ENCODE data around the gene ZDHHC7. TPM values are rescaled to one million over a fixed set of nuclear protein-coding genes. Genes with fewer than 3 reads are reported as not detected.
A peak's percentile ranks its signal among the peaks of the same experiment; 100 is the strongest.

ZDHHC7 gene
- total RNA-seq, 4 donors from 2014 or later: 49.8 to 59.2 (median 54.3) TPM

DNA sequence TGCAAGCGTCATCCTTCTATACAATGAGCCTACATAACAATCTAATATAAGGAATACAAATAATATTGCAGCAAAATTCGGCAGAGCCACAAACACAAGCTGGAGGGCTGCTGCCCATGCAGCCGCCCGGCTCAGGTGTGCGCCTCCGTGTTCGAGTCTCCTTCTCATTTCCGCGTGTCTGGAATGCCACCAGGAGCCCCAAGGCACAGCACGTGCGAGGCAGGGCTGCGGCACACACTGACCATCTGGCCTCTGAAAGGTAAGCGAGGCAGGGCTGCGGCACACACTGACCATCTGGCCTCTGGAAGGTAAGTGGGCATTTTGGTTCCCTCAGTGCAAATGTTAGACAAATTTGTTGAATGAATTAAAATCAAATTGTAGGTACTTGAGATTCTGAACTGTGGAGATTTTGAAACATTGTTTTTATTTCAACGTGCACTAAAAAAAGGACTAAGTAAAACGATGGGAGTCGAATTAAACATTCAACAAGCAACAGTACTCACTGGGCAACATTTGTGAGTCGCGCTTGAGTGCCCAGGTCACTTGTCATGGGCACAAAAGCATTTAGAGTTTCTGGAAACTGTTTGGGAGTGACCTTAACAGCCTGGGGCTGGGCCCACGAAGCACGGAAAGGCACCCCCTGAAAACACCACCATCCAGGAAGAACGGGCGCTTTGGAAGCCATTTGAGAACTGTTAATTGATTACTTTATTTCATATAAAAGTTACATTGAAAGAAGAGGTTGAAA lies 37.4 kb downstream of the ZDHHC7 start:
- intact Hi-C loops (cut with DNase I): loop anchor here (5.0 kb wide), 1 partner anchor 217 kb away; no protein-coding TSS in a partner anchor
- WGBS, 2 donors: 67 to 71% methylated on average over 23 of the region's 23 CpGs
- Histone ChIP-seq H3K36me3 (peaks cover 29 to 36% of the 10 kb centered on the region in 2 donors), H3K4me1 (peaks cover 20 to 27% of the 10 kb centered on the region in 2 donors), H3K27me3 (no peaks in the 10 kb centered on the region), H3K4me3 (replicated peaks in 1 of 3) (no peak overlapping the region), H3K27ac (peak overlapping the region; percentile 41 to 72 (median 47)), H3K9me3 (no peaks in the 10 kb centered on the region)
- TF ChIP-seq POLR2A (IDR thresholded peaks at IDR 0.05): no peak
- TF ChIP-seq, protein P1, sequence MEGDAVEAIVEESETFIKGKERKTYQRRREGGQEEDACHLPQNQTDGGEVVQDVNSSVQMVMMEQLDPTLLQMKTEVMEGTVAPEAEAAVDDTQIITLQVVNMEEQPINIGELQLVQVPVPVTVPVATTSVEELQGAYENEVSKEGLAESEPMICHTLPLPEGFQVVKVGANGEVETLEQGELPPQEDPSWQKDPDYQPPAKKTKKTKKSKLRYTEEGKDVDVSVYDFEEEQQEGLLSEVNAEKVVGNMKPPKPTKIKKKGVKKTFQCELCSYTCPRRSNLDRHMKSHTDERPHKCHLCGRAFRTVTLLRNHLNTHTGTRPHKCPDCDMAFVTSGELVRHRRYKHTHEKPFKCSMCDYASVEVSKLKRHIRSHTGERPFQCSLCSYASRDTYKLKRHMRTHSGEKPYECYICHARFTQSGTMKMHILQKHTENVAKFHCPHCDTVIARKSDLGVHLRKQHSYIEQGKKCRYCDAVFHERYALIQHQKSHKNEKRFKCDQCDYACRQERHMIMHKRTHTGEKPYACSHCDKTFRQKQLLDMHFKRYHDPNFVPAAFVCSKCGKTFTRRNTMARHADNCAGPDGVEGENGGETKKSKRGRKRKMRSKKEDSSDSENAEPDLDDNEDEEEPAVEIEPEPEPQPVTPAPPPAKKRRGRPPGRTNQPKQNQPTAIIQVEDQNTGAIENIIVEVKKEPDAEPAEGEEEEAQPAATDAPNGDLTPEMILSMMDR (IDR thresholded peaks at IDR 0.05): no peak
- peak; percentile 87 to 88 for DNase-seq

DNA sequence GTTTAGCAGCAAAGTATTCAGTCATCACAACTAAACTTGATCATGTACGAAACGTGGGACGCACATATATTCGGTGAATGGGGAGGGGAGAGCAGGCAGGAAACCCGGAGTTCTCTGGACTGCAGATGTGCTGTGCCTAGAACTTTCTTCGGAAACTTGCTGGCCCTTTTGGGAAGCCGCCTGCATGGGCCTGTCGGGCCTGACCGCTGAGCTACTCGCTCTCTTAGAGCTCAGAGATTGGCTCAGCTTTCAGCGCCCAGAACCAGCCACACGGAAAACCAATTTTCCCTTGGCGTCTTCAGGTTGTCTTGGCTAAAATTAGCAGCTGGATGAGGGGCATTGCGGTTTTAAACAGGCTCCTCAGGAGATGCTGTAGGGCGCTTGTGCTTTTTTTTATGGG lies 38.1 kb downstream of the ZDHHC7 start:
- H3K4me1 ChIP-seq: peaks cover 20 to 27% of the 10 kb centered on the region in 2 donors
- H3K27me3 ChIP-seq: no peaks in the 10 kb centered on the region
- DNase-seq: peak; percentile 34 to 57
- intact Hi-C loops (cut with DNase I): loop anchor here (5.0 kb wide), 1 partner anchor 216 kb away; no protein-coding TSS in a partner anchor
- peaks cover 29 to 33% of the 10 kb centered on the region in 2 donors for H3K36me3 ChIP-seq
- no peak overlapping the region for H3K4me3 ChIP-seq (replicated peaks in 1 of 3)
- H3K27ac ChIP-seq: peak overlapping the region; percentile 24 to 72 (median 52)
- 88 to 93% methylated on average over 15 of the region's 15 CpGs for WGBS, 2 donors
- TF ChIP-seq, protein P1 (IDR thresholded peaks at IDR 0.05): no peak
- TF ChIP-seq POLR2A (IDR thresholded peaks at IDR 0.05): no peak
- H3K9me3 ChIP-seq: no peaks in the 10 kb centered on the region

DNA sequence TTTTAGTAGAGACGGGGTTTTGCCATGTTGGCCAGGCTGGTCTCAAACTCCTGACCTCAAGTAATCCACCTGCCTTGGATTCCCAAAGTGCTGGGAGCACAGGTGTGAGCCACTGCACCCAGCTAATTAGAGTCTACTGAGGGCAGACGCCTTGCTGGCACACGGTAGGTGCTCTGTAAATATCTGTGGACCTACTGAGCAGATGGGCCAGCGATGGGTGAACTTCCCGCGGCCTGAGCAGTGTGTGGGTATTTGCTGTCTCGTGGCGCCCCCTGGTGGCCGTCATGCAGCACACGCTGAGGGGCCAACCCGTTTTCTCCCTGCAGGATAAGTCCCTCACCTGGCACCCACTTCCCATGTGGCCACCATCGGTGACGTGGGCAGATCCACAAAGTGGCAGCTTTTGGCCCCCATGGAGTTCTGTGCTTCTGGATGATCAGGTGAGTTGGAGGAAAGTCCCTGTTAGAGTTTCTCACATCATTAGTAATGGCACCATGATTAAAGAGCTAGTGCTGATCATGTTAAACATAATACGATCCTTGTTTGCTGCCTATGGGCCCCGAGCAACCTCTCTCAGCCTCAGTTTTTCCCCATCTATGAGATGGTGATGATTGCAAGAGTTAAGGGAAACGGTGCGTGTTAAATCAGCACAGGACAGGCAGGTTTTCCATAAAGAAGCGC lies 40.7 kb downstream of the ZDHHC7 start:
- Histone ChIP-seq H3K9me3 (no peaks in the 10 kb centered on the region), H3K27me3 (no peaks in the 10 kb centered on the region), H3K36me3 (peaks cover 6 to 7% of the 10 kb centered on the region in 2 donors), H3K4me1 (peaks cover 20 to 27% of the 10 kb centered on the region in 2 donors), H3K4me3 (replicated peaks in 1 of 3) (no peak overlapping the region), H3K27ac (no peak overlapping the region)
- peak; percentile 75 to 85 for DNase-seq
- TF ChIP-seq, protein P1 (IDR thresholded peaks at IDR 0.05): peak; percentile 83 to 94 (median 88)
- no peak for TF ChIP-seq POLR2A (IDR thresholded peaks at IDR 0.05)
- intact Hi-C loops (cut with DNase I): loop anchor here (5.0 kb wide), 1 partner anchor 213 kb away; no protein-coding TSS in a partner anchor
- 30 to 37% methylated on average over 11 to 16 of the region's 18 CpGs for WGBS, 2 donors

DNA sequence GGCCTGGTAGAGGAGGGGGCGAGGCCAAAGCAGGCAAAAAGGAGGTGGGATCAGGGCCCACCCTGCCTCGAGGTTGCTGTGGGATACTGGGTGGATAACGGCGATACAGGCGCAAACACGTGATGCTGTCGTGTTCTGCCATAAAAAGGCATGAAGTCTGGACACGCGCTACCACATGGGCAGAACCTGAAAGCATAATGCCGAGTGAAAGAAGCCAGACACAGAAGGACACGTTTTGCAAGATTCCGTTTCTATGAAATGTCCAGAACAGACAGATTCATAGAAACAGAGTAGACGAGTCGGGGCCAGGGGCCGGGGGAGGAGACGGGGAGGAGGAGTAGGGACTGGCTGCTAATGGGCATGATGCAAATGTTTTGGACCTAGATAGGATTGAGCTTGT lies 43.5 kb downstream of the ZDHHC7 start:
- intact Hi-C loops (cut with DNase I): loop anchor here (10.0 kb wide), 1 partner anchor 453 kb away; no protein-coding TSS in a partner anchor
- DNase-seq: no peak
- TF ChIP-seq POLR2A (IDR thresholded peaks at IDR 0.05): no peak
- TF ChIP-seq, protein P1 (IDR thresholded peaks at IDR 0.05): no peak
- 88 to 90% methylated on average over 16 of the region's 16 CpGs for WGBS, 2 donors
- no peak overlapping the region for H3K4me3 ChIP-seq (replicated peaks in 1 of 3)
- H3K36me3 ChIP-seq: no peaks in the 10 kb centered on the region
- H3K4me1 ChIP-seq: peaks cover 2 to 8% of the 10 kb centered on the region in 2 donors
- no peaks in the 10 kb centered on the region for H3K27me3 ChIP-seq
- no peaks in the 10 kb centered on the region for H3K9me3 ChIP-seq
- H3K27ac ChIP-seq: no peak overlapping the region

Data from thyroid gland (tissue), 4 donors.